RCC 7860 (cell line): ENCODE data around the gene ALS2.
A peak's percentile ranks its signal among the peaks of the same experiment; 100 is the strongest.
"Not testable (repeated sequence)": the region's sequence is repeated elsewhere in the genome, so short reads cannot be mapped to it uniquely, and the experiment has no call there.

ENCODE experiments used
- DNase-seq: peaks from one replicate; pipeline ENCODE4 v3.0.0-alpha.2; 2015; ENCODE audit warnings: low spot score
- FAIRE-seq: peaks from 2 replicates; lab custom pipeline; 2012; peaks lifted over from hg19 to GRCh38; lab: Jason Lieb, UNC

Gene ALS2

DNA sequence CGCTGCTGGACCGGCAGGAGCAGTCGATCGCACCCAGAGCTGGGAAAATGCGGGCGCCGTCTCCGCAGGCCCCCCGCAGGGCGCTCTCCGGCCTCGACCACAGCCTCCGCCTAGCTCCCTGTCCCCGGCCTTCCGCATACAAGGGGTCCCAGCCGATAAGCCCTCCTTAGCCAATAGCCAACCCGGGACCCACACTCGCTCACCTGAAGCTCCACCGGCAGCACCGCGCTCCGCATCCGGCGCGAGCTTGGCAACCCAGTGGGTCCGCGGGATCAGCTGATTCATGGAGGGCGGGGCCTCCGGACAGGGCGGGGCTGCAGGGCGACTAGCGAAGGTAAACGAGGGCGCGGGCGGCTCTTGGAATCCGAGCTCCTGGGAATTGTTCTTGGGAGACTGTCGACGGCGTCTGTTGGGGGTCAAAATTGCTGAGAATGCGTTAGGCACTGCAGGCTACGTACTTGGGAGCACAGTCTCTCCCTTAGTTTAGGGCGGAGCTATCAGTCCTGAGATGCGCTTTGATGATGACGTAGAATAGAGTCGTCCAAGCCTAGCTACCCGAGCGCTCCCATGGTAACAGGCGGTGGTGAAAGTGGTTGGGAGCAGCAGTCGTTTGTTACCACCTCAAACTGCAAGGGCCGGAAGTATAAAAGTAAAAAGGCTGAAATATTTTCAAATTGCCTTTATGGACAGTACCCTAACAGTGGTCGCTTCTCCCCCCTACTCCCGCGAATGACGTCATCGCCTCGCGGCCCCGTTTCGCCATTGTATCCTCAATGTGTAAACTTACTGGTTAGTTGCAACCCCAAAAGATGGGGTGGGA is at the start of gene ALS2:
TSS of gene ALS2 (minus strand) at position 260 of the 820 bp plus-strand sequence. CDS start 12,048 bp downstream, outside the sequence.
- FAIRE-seq = peak; percentile 92
- peak; percentile 99 for DNase-seq

DNA sequence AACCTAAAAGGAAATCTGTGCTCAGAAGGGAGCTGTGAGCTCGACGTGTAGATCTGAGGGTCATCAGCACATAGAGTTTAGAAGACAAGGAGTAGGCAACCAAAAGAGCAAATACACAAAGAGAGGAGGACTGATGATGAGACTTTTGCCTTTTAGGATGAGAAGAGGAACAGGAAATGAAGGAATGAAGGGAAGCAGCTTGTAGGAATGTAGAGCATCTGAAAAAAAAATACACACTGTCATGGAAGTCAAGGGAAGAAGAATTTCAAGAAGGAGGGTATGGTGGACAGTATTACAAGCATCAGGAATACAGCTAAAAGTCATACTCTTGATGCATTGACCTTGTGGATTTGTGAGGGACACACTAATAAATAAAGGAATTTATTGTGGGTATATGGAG is 47.5 kb upstream of the ALS2 start:
- no peak for DNase-seq
- FAIRE-seq = no peak

DNA sequence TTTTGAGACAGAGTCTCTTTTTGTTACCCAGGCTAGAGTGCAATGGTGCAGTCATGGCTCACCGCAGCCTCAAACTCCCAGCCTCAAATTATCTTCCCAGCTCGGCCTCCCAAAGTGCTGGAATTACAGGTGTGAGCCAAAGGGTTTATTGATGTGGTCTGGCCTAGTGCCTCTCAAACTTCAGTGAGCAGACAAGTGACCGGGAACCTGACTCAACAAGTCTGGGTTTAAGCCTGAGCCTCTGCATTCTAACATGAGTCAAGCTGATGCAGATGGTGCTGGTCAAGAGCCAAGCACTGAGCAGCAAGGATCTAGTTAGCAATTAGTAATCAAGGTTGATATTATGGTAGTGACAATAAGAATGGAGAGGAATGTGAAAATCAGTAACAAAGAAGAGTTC is 46.9 kb upstream of the ALS2 start:
- FAIRE-seq (peak; percentile 82), DNase-seq (peak; percentile 62)

DNA sequence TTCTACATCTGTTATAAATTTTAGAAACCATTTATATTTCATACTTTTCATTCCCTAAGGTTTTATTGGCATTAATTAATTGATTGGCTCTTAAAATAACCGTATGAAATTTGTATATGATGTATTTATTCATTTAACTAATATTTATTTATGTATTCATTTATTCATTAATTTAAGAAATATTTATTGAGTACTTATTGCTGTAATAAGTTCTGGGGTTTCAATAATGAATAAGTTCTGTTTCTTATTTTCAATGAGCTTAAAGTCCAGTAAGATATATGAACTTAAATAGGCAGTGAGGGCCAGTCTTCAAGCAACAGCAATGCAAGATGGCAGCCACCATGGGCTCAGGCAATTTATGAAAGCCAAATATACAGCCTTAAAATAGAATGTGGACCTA is 43.5 kb upstream of the ALS2 start:
- DNase-seq (no peak), FAIRE-seq (peak; percentile 37)

DNA sequence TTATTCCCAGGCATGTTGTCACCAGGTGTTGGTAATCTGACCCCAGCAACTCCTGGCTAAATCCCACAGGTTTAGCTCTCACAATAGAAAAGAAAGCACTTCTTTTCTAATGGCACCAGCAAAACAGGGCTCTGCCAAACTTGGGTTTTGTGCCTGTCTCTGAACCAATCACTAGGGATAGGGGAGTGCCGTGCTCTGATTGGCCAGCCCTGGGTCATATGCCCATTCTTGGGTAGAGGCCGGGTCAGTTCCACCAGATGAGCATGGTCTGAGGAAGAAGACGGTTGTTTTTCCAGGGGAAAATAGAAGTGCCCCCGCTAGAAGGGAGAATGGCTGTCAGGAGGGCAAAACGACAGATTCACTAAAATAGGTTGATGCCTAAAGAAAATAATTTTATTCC is 40.3 kb upstream of the ALS2 start:
- FAIRE-seq = no peak
- no peak for DNase-seq

DNA sequence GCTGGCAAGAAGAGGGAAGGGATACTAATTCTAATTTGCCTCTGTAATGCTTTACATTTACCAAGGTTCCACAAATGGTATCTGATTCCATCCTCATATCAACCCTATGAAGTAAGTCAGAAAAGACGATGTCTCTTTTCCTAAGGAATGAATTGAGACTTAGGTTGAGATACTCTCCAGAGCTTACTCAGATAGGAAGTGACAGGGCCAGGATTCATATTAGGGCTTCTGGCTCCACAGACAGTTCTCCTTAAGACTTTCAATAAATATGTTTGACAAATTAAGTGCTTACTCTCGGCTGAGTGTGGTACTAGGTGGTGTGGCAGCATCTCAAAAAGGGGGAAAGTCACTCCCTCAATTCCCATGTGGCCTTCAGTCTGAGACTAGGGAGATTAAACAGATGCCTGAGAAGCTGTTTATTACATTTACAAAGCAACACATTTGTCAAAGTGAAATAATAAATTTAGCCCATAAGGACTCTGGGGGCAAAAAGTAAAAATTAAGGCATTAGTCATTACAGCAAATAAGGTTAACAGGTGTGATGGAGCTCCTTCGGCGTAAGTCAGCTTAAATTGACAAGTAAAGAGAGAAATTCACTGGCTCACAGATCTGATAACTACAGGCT is 39.8 kb upstream of the ALS2 start:
- no peak for DNase-seq
- FAIRE-seq = no peak

DNA sequence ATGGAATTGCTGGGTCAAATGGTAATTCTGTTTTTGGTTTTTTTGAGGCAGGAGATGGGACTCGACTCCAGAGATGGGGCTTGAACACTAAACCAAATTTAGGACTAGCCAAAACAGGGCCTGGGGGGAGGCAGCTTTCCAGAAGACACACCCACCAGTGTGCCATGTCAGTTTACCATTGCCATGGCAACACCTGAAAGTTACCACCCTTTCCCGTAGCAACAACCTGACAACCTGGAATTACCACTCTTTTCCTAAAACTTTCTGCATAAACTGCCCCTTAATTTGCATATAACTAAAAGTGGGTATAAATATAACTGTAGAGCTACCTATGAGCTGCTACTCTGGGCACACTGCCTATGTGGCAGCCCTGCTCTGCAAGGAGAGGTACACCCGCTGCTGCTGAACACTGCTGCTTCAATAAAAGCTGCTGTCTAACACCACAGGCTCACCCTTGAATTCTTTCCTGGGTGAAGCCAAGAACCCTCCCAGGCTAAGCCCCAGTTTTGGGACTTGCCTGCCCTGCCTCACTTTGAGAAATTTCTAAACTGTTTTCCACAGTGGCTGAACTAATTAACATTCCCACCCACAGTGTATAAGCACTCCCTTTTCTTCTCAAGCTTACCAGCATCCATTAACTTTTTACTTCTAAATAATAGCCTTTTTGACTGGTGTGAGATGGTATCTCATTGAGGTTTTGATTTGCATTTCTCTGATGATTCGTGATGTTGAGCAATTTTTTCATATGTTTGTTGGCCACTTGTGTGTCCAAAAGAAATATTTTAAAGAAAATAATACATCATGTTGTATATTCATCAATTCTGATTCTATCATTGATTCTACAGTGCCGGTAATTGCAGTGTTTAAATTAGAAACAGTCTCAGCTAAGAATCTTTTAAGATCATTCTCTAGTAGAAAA is 36.2 kb upstream of the ALS2 start:
- no peak for FAIRE-seq
- no peak for DNase-seq

DNA sequence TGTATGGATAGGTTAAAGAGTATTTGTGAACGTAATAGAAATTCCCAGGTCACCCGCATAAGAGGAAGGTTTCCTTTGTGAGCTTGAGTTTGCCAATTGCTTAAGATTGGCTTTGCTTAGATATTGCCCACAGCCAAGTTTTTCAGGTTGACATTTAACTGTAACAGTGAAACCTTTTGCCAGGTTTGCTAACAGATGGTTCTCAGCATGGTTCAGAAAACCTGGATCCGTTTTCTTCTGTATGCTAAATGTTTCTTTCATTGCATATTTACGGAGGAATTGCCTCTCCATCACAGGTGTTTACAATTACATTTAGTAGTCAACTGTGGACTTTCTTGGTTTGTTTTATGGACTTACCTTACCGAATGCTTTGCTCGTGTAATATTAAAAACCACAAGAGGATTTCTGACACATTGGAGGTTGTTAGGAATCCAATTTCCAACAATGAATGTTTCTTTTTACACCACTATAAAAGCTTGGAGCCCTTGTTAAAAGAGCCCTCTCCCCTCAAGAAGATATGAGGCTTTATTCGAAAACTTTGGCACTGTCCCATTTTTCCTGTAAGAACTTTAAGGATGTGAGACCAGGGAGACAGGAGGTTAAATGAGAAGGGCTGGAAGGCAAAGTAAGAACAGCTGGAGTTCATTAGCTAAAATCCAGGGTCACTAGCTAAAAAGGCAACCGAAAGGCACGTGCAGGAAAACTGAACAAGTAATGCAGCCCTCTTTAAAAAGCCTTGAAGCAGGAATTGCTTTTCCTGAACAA is 33.4 kb upstream of the ALS2 start:
- FAIRE-seq (no peak), DNase-seq (no peak)

DNA sequence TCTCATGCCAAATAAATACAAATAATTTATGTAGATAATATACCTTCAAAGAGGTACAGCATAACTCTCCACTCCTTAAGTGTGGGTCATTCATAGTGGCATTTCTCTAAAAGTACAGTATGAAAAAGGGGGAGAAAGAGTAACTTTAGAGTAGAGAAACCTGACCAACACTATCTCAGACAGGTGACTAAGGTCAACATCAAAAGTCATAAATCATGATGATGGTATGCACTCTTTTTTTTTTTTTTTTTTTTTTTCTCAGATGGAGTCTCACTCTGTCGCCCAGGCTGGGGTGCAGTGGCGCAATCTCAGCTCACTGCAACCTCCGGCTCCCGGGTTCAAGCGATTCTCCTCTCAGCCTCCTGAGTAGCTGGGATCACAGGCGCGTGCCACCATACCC is 29.9 kb upstream of the ALS2 start:
- not testable (repeated sequence) for FAIRE-seq, DNase-seq

DNA sequence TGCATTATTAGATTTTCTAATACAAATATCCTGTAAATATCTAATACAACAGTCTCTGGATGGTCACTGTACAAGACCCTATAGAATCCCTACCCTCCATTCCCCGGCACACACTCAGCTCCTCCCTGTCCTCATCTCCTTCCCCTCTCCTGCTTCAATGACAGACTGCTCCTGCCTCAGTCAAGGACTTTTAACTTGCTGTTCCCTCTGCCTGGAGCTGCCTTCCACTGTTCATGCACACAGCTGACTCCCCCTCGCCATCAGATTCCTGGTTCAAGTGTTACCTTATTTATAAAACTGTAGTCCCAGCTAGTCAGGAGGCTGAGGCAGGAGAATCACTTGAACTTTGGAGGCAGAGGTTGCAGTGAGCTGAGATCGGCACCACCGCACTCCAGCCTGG is 28.9 kb upstream of the ALS2 start:
- DNase-seq (no peak), FAIRE-seq (no peak)

DNA sequence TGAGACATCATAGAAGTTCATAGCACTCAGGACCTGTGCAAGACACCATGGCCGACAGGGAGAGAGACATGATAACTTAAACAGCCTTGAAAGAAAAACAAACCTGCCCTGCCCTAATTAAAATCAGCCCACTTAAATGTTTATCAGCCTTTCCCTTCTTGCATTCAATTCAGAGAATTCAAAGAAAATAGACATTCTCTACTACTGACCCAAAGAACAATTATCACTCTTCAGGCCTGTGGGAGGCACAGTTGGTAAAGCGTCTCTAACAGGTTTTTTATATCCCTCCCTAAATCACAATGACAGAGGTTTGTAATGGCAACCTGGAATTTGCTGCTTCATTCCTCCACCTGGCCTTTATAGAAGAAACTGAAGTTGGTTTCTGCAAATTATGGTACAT is 27.3 kb upstream of the ALS2 start:
- no peak for FAIRE-seq
- DNase-seq = no peak

DNA sequence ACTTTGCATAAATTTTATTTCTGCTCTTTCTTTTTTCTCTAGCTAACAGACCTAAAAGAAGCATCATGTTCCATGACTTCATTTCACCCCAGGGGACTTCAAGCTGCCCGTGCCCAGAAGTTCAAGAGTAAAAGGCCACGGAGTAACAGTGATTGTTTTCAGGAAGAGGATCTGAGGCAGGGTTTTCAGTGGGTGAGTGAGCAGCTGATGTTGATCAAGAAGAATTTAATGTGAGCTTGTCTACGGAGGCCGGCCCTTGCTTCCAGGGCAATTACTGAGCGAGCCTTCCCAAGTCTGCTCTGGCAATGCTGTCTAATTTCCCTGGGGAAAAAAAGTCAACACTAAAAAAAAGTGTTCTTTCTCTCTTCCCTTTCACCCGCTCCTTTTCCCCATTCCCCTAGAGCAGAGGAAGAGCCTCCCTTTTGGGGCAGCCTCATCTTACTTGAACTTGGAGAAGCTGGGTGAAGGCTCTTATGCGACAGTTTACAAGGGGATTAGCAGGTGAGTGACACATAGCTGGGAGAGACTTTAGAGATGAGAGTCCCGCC is 26.8 kb upstream of the ALS2 start:
- DNase-seq = peak; percentile 60
- no peak for FAIRE-seq

DNA sequence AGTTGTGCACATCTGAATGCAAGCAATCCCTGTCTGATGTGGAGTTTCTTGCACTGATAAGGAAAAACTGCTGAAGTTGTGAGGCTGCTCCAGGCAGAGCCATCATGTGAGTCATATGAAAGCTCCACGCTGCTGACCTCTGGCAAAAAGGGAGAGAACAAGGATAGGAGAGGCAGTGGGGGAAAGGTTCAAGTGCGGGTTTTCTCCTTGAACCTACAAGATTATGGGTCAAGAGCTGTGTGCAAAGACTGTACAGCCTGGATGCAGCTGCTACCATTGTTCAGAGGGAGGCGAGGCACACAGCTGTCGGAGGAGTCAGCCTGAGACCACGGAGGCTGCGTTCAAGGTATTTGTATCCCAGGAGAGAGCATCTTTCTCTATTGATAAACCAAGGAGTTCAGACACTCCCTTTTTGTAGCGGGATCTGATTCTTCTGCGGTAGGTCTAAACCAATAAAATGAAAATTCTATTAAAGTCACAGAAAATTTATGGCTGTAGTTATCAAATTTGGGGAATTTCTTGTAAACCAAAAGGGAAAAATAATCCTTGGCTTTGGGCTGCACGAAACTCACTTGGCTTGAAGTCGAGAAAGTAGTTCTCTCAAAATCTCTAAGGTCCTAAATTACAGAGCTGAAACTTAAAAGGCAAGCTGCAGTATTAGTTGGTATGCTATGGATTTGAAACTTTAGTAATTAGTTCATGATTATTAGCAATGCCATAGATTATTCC is 25.9 kb upstream of the ALS2 start, which contains the start of gene CDK15:
TSS of gene CDK15 (plus strand) at position 96 of the 729 bp plus-strand sequence. CDS start at position 224, 128 bp downstream.
- peak; percentile 96 for FAIRE-seq
- DNase-seq = peak; percentile 82

DNA sequence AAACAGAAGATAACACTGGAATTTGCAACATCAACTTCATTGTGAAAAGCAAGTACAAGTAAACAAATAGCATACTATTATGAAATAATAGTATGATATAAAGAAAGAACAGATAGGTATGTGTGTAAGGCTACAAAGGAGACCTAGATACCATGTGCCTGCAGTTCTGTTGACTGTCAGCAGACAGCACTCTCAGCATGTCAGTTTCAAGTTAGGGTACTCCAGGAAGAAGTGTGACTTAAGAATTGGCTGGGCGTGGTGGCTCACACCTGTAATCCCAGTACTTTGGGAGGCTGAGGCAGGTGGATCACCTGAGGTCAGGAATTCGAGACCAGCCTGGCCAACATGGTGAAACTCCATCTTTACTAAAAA is 18.2 kb upstream of the ALS2 start:
- not testable (repeated sequence) for FAIRE-seq
- peak; percentile 77 for DNase-seq

DNA sequence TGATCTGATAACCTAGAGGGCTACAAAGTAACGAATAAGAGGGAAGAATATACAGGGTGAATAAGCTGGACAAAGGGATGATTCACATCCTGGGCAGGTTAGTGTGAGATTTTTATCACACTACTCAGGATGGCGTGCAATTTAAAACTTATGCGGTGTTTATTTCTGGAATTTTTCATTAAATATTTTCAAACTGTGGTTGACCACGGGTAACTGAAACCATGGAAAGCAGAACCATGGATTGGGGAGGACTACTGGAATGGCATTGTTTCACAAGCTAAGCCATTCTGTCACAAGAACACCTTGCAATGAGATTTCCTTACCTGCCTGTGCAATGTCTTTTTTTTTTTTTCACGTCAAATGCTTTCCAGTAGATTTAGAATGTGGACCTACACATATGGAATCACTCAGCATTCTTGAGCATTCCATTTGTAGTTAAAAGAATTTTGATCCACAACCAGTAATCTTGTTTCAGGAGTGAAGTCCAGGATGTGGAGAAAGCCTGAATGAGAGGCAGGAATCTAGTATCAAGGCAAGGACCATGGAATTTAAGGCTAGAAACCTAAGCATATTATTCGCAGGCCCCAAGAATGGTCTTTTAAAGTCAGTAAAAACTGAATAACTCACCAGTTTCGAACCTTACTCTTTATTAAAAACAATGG is 17.6 kb upstream of the ALS2 start:
- DNase-seq (peak; percentile 99), FAIRE-seq (peak; percentile 100)

DNA sequence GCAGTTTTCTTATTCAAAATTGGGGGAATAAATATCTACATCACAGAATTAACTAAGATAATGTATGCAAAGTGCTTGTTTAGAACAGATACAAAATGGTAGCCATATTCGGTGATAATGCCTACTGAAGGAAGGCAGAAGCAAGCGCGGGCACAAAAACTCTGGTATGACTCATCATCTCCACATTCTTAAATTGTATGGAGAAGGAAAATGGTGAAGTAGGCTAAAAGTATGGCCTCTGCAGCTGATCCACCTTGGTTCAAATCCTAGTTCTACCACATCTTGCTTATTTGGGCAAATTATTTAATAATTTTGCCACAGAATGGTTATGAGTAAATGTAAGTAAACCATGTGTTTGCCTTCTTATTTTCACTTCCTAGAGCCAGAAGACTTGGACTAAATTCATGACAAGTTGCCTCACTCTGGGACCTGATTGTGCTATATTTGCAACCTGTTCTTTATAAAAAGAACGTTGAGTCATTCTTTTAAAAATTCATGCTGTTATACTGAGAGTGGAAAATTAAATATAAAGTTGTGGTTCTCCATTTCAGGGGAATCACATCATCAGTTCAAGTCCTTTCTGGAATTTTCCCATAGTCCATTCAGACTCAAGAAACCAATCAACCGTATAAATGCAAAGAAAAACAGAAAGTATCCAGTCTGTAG is 16.6 kb upstream of the ALS2 start:
- FAIRE-seq (no peak), DNase-seq (peak; percentile 93)

DNA sequence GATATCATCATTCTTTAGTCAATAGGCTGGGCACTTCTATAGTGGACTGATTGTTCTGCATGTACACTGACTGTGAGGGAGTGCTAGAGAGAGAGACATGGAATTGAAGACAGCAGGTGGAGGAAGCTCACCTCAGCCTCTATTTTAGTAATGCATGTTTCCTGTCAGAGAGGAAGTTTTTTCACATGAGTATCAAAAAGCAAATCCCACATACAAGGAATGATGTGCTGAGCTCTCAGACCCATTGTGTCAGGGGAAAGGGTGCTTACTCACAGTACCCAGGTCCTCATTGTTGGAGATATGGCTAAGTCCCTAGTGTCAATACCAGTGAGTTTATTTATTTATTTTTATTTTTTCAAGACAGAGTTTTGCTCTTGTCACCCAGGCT is 15.7 kb upstream of the ALS2 start:
- DNase-seq = no peak
- FAIRE-seq = no peak
